Head of caudate nucleus (tissue), 42 donors: ENCODE measurements around the gene LY6G5C.

Experiments
- DNase-seq, 42 donors: peaks; one replicate each; pipeline versions ENCODE4 v3.0.0 to v3.0.0-alpha.2; 2020 to 2021; ENCODE audit warnings: mixed read lengths in 7 of 42
- intact Hi-C: fragments of 100-400 bp; cut with DNase I; formaldehyde crosslinking; loops from one replicate; pipeline ENCODE4 v1.15.0; 2022

LY6G5C gene

GRCh38 chr6:31680226-31681134 lies at the start of gene LY6G5C:
TSS of gene LY6G5C (minus strand) at chr6:31681067. CDS start at chr6:31680373, 694 bp downstream.
- intact Hi-C loops = loop anchor here (2.0 kb wide), 1 partner anchor 150 kb away; no protein-coding TSS in a partner anchor
- peak; percentile 69 to 93 (median 82) for DNase-seq

DNA sequence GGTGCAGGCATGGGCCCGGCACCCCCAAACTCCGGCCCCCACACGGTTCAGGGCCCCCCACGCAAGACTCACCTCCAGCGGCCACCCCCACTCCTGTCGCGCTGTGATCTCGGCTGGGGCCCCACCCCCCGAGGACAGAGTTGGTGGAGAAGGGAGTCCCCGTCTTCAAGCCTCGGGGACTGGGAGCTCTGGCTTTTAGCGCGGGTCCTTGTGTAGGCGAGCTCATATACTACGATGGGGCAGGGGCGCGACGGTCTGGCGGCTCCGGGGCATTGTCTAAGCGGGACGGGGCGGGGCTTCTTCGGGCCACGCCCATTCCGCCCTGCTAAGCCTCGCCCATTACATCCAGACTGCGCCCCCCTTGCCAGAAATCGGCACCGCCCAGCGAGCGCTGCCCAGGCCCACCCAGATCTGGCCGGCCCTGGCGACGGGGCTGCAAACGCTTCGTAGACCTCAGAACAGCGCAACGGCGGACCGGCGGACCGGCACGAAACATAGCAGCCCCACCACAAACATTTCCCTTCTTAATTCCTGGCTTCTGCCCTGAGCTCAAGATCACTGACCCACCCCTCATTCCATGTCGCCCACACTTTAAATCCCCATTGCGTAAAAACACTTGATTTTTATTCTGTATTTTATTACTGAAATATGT lies 49.2 kb upstream of the LY6G5C start:
- peak; percentile 54 to 87 (median 74) for DNase-seq
- intact Hi-C loops = no loop called here

DNA sequence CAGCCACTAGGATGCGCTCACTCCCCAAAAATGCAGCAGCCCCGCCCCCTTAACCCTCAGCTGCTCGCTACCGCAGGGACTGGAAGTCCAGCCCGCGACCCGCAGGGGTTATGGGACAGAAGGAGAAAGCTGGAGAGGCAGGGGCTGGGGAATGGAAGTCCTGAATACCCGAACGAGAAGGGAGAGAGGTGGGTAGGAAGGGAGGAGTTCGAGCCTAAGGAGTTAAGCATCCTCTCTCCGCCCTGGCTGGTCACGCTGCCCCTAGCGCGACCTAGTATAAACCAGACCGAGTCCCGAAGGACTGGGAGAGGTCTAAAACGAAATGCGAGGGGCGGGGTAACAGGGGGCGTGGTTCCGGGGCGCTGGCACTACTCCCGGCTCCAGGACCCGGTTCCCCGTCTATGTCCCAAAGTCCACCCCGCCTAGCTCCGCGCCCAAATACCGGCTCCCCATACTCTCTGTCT lies 48.7 kb upstream of the LY6G5C start:
- intact Hi-C loops = no loop called here
- DNase-seq = peak; percentile 58 to 89 (median 79)

- intact Hi-C loops = no loop called here
- DNase-seq = peak in 1 of 42 donors; percentile 36
Measured at GRCh38 chr6:31728767-31729514, 48.1 kb upstream of the LY6G5C start, which contains the start of gene DDAH2. TSS of gene DDAH2 (minus strand) at chr6:31729299. CDS start at chr6:31729161, 138 bp downstream.

DNA sequence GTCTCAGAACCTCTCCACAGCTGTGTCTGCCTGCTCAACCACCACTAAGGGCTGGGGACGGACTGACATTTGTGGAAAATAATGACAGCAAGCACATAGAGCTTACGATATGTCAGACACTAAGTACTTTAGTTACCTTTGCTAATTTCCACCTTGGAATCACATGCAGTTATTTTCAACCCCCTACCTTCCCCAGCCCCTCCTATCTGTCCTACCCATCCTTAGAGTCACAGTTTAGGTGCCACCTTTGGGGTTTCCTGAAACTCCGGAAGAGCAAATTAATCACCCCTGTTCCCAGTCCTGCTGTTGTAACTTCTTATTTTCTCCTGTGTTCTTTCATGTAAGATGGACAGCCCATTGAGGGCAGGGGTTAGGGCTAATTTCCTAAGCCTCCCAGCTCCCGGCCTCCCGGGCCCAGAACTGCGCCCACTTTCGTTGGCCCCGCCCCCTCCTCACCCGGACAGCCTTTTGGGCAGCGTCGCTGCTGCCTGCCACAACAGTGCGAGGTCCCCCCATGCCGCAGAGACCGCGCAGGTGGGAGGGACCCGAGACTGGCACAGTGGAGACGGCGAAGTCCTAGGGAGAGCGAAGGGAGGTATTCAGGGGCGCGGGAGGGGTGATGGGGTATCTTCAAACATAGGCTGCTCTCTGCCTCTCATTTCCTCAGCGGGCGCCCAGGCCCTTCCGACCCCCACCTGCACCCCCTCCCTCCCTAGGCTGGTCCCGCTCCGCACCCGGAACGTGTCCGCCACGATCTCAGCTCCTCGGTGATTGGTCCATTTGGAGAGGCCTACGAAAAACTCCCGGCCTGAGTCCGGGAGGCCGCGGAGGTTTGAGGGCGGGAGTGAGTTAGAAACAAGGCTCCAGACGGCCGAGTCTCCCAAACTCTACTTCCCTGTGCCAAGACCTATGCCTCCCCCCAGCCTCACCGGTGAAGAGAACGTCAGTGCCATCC lies 47.1 kb upstream of the LY6G5C start:
- no peak for DNase-seq
- intact Hi-C loops = no loop called here

- intact Hi-C loops = no loop called here
- peak in 5 of 42 donors; percentile 22 to 56 (median 37) for DNase-seq
Measured at GRCh38 chr6:31727034-31727716, 46.3 kb upstream of the LY6G5C start.

DNA sequence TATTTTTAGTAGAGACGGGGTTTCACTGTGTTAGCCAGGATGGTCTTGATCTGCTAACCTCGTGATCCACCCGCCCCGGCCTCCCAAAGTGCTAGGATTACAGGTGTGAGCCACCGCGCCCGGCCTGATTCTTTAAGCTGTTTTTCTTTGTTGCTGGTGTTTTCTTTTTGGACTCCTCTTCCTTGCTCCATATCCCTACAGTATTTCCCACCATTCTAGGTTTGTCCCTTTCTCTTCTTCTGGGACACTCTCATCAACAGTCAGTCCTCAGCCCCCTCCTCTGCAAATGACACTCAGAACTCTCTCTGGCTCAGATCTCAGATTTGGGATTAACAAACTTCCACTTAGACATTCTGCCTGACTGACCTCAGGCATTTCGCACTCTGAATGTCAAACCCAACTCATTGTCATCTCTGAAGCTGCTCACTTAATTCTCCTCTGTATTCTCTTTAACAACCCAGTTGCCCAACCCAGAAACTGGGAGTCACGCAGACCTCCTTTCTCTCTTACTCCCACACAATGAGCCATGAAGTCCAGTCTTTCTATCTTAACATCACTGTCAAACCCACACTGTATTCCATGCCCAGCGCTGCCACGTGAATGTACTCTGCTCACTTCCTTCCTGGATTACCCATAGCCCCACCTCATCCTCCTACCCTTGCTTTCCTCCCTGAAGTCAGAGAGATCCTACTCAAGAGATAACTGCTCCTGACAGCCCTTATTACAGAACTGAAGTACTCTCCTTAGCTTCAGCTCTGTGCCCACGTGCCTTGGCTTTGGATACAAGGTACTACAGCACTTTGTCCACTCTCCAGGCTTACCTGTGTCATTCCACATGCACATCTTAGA lies 44.9 kb upstream of the LY6G5C start:
- DNase-seq = peak in 9 of 42 donors; percentile 28 to 66 (median 46)
- intact Hi-C loops = no loop called here

- no peak for DNase-seq
- intact Hi-C loops = no loop called here
Measured at GRCh38 chr6:31723980-31724691, 43.3 kb upstream of the LY6G5C start.

DNA sequence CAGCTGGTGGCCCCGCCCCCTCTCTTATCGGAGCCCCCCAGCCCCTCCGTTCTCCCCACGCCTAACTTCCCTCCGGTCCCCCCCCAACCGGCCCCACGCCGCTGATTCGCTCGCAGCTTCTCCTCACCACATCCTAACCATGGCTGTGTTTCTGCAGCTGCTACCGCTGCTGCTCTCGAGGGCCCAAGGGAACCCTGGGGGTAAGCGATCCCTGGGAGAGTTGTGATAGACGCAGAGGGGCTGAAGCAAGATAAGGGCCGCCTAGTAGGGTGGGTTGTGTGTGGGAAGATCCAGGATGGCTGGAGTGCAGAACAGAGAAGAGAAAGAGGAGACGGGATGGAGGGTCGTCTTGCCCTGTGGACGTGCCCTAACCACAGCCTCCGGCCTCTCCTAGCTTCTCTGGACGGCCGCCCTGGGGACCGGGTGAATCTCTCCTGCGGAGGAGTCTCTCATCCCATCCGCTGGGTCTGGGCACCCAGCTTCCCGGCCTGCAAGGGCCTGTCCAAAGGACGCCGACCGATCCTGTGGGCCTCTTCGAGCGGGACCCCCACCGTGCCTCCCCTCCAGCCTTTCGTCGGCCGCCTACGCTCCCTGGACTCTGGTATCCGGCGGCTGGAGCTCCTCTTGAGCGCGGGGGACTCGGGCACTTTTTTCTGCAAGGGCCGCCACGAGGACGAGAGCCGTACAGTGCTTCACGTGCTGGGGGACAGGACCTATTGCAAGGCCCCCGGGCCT lies 42.5 kb upstream of the LY6G5C start, which contains the start of gene MPIG6B:
TSS of gene MPIG6B (plus strand) at position 129 of the 735 bp plus-strand sequence. CDS start at position 140, 11 bp downstream.
- intact Hi-C loops = no loop called here
- no peak for DNase-seq

DNA sequence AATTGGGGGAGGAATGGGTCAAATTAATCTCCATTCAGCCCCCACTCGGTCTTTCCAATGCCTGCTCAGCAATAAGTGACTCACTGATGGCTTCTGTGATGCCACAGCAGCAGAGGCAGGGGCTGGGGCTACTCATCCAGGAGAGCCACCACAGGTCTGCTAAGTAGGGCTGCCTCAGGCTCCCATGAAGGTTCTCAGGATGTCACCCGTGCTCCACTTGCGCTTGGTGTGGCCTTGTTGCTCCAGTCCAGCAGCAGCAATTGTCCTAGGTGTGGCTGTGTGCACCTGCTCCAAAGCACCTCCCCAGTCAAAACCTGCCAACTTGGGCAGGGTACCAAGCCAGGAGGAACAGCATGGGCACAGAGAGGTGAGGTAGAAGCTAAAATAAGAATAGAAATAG lies 41.3 kb upstream of the LY6G5C start:
- intact Hi-C loops = no loop called here
- no peak for DNase-seq

- intact Hi-C loops = no loop called here
- no peak for DNase-seq
Measured at GRCh38 chr6:31721351-31722020, 40.6 kb upstream of the LY6G5C start, which contains the start of gene LY6G6C. TSS of gene LY6G6C (minus strand) at chr6:31721746. CDS start at chr6:31721679, 67 bp downstream.

GRCh38 chr6:31720196-31720770 lies 39.4 kb upstream of the LY6G5C start:
- DNase-seq = peak in 1 of 42 donors; percentile 21

DNA sequence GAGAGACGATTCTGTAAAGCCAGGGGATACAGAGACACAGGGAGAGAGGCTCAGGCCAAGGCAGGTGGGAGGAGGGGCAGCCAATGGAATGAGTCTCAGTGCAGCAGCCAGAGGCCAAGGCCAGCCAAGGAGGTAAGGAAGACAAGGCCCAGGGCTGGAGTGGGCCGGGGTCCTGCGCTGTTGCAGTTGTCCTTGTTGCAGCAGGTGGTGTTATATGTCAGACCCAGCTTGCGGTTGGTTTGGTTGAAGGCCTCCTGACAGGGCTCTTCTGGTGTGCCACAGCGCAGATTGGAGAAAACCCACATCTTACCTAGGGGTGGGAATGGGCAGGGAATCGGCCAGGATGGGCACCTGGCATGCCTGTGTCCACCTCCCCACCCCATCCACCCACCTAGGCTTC lies 38.1 kb upstream of the LY6G5C start:
- intact Hi-C loops = no loop called here
- no peak for DNase-seq

More at GRCh38 chr6:31720196-31720770, 39.4 kb upstream of the LY6G5C start:
- intact Hi-C loops = no loop called here

DNA sequence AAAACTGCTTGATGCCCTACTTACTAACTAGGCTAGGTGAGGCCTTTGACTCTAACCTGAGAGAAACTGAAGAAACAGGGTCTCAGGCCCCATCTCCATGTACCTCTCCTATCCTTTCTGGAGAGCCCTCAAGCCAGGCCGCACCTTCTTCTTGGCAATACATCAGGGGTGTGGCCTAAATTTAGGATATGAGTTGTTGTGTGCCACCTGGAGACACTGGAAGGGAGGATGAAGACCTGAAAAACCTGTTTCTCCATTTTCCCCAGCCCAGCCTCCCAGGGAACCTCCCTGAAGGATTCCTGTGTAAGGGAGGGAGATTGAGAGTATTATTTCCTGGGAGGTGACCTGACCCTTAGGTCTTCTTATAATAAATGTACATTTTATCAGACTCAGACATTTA lies 37.4 kb upstream of the LY6G5C start:
- no peak for DNase-seq
- intact Hi-C loops = no loop called here
